ENCODE data around the gene PGBD5.

DNA sequence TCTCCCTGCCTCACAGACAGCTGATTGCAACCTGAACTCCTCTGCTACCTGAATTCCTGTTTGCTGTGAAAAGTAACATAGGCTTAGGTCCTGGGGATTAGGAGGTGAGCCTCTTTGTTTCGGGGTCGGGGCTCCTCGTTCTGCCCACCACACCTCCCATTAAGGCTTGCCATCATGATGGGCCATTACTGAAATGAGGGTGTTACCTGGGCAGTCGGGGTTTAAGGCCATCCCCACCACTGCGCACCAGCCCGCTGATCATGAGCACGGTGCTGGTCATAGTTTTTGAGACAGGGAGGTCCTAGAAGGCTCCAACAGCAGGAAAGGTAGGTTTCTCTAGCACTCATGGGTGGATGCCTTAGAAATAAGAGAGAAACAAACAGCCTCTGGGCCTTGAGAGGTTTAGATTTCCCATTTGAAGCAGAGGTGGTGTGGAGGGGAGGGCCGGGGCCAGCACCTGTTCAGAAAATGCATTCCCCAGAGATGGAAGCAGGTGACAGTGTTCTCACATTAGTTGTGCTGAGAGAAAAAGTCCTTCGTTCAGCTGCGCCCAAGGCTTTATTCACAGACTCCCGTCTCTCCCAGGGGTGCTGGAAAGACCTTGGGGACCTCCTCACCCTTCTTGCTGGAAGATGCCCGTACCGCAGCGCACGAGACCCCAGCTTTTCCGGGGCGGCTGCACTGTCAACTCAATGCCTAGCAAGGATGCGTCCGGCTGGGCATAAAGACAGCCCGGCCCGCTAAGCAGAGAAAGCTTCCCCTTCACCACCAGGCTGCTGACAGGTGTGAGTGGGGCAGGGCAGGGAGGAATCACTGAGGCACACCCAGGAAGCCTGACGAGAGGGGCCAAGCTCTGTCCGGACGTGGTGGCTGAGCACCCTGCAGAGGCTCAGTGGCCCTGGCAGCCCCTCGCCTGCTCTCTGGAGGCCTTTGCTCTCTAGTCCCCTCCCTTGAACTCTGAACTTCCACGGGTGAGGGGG is 125.5 kb downstream of the PGBD5 start:
- TF ChIP-seq POLR2A (IDR thresholded peaks at IDR 0.05): peak in 1 of 3 donors; percentile 52
- TF ChIP-seq CTCF (IDR thresholded peaks at IDR 0.05): peak in 1 of 7 experiments; percentile 1
